Endothelial cell (in vitro differentiated cells): ENCODE results near the gene RASGEF1C. TPM values are rescaled to one million over a fixed set of nuclear protein-coding genes. Genes with fewer than 3 reads are reported as not detected.

Experiments
- DNase-seq: peaks from one replicate; pipeline ENCODE4 v3.0.0; 2021; ENCODE audit warnings: low spot score
- H3K27ac Mint-ChIP-seq: one replicate; pipeline ENCODE4 v1.8.0; 2021; ENCODE audit warnings: mixed read lengths, inconsistent platforms; ENCODE audit not compliant: unreplicated experiment
- H3K27me3 Mint-ChIP-seq: one replicate; pipeline ENCODE4 v1.8.0; 2021; ENCODE audit warnings: mild to moderate bottlenecking, moderate library complexity, mixed read lengths, inconsistent platforms; ENCODE audit not compliant: unreplicated experiment
- H3K36me3 Mint-ChIP-seq: one replicate; pipeline ENCODE4 v1.8.0; 2021; ENCODE audit warnings: mild to moderate bottlenecking, low read depth, mixed read lengths, inconsistent platforms; ENCODE audit not compliant: unreplicated experiment
- H3K4me1 Mint-ChIP-seq: one replicate; pipeline ENCODE4 v1.8.0; 2021; ENCODE audit warnings: mild to moderate bottlenecking, mixed read lengths, inconsistent platforms; ENCODE audit not compliant: unreplicated experiment
- H3K4me3 Mint-ChIP-seq: one replicate; pipeline ENCODE4 v1.8.0; 2021; ENCODE audit warnings: mild to moderate bottlenecking, mixed read lengths, inconsistent platforms; ENCODE audit not compliant: unreplicated experiment
- H3K9me3 Mint-ChIP-seq: one replicate; pipeline ENCODE4 v1.8.0; 2021; ENCODE audit warnings: mixed read lengths, inconsistent platforms; ENCODE audit not compliant: unreplicated experiment
- CTCF ChIP-seq: fragments of 200-600 bp; sonication (generic); IDR thresholded peaks from one replicate; pipeline ENCODE4 v1.5.0; 2021; ENCODE audit warnings: antibody characterized with exemption; ENCODE audit not compliant: unreplicated experiment
- total RNA-seq: library from RNA; stranded (reverse); fragmentation: NEBNext Ultra II Directional; extraction: Animal tissue kit (Norgen Biotek cat#: 25700); gene quantifications from one replicate; pipeline ENCODE4 v1.2.1, GENCODE V29; 2021; ENCODE audit not compliant: unreplicated experiment

Gene RASGEF1C
- total RNA-seq, 1 donor from 2014 or later, result 0.64 TPM

GRCh38 chr5:180095545-180095944 is 113.5 kb downstream of the RASGEF1C start:
- Mint-ChIP-seq H3K27me3 (peaks cover 5% of the 10 kb centered on the region), H3K4me3 (no peak overlapping the region), H3K36me3 (no peaks in the 10 kb centered on the region), H3K27ac (no peak overlapping the region), H3K4me1 (peaks cover 8% of the 10 kb centered on the region), H3K9me3 (no peaks in the 10 kb centered on the region)
- no peak for TF ChIP-seq CTCF
- no peak for DNase-seq

DNA sequence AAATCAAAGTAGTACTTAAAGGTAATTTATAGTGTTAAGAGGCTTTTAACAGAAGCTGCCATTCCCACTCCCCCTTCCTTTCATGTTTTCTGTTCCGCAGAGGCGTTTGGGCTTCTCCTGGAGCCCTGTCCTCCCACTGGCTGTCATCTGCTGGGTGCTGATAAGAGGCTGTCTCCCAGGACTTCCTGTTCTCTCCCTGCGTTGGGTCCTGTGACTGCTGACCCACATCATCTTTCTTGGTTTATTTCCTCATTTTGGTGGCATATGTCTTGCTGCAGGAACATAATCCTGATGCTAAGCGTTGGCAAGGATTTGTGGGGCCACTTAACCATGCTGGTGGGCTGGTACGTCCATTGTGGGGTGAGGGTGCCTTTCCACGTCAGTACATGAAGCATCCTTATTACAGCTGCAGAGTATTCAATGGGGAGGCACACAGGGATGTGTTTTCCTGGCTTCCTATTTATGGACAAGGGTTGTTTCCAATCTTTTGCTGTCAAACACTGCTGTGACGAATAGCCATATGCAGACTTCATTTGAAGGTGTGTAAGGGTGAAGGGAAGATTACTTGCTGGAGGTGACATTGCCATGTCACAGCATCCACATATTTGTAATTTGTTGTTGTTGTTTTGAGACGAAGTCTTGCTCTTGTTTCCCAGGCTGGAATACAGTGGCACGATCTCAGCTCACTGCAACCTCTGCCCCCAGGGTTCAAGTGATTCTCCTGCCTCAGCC is 115.2 kb downstream of the RASGEF1C start:
- Mint-ChIP-seq H3K36me3 (no peaks in the 10 kb centered on the region), H3K27ac (no peak overlapping the region), H3K4me3 (peak overlapping the region; percentile 1), H3K9me3 (no peaks in the 10 kb centered on the region), H3K27me3 (peaks cover 5% of the 10 kb centered on the region), H3K4me1 (peaks cover 8% of the 10 kb centered on the region)
- no peak for TF ChIP-seq CTCF
- DNase-seq, result no peak

- TF ChIP-seq CTCF, result no peak
- no peaks in the 10 kb centered on the region for H3K36me3 Mint-ChIP-seq
- H3K27ac Mint-ChIP-seq, result no peak overlapping the region
- H3K9me3 Mint-ChIP-seq, result no peaks in the 10 kb centered on the region
- H3K27me3 Mint-ChIP-seq, result peaks cover 1% of the 10 kb centered on the region
- no peak for DNase-seq
- no peak overlapping the region for H3K4me3 Mint-ChIP-seq
- H3K4me1 Mint-ChIP-seq, result peaks cover 8% of the 10 kb centered on the region
Measured at GRCh38 chr5:180093241-180093640, 115.8 kb downstream of the RASGEF1C start.

GRCh38 chr5:180090769-180091546 is 118.1 kb downstream of the RASGEF1C start:
- H3K4me3 Mint-ChIP-seq, result peak overlapping the region; percentile 56
- no peaks in the 10 kb centered on the region for H3K9me3 Mint-ChIP-seq
- peaks cover 9% of the 10 kb centered on the region for H3K4me1 Mint-ChIP-seq
- peak; percentile 49 for TF ChIP-seq CTCF
- no peaks in the 10 kb centered on the region for H3K36me3 Mint-ChIP-seq
- peak overlapping the region; percentile 20 for H3K27ac Mint-ChIP-seq
- H3K27me3 Mint-ChIP-seq, result no peaks in the 10 kb centered on the region
- DNase-seq, result peak; percentile 31
